ENCODE data around the gene PCID2. TPM values are rescaled to one million over a fixed set of nuclear protein-coding genes. Genes with fewer than 3 reads are reported as not detected.

Gene PCID2
- total and polyA plus RNA-seq, 5 donors, result 42.0 to 55.1 (median 44.1) TPM

DNA sequence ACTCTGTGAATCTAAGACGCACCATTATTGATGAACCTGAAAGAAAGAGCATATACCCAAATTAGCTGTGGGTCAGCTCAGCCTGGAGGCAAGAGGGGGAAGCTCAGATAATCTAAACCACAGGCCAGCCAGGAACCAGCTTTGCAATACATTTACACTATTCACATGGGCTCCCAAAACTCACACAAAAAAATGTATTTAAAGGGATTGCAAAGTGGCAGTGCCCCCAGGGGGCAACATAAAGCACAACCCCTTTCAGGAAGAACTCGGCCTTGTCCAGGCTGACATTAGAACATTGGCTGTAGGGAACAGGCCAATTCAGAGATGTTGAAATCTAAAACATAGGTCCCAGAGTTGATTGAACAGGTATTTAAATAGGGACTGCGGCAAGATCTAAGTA is 53.3 kb downstream of the PCID2 start:
- ATAC-seq, result no peak
- Histone ChIP-seq H3K27ac (ENCODE audit: low read length) (no peak overlapping the region), H3K4me1 (ENCODE audit: control insufficient read depth, insufficient read depth, low read length) (no peaks in the 10 kb centered on the region), H3K9me3 (ENCODE audit: control insufficient read depth, low read length) (no peaks in the 10 kb centered on the region), H3K4me3 (ENCODE audit: low read length) (no peak overlapping the region), H3K27me3 (ENCODE audit: control insufficient read depth, insufficient read depth) (no peaks in the 10 kb centered on the region)
- DNase-seq, result no peak
- intact Hi-C loops (cut with DNase I), result no loop called here
- whole genome bisulfite sequencing, result 78% methylated on average over 3 of the region's 3 CpGs

DNA sequence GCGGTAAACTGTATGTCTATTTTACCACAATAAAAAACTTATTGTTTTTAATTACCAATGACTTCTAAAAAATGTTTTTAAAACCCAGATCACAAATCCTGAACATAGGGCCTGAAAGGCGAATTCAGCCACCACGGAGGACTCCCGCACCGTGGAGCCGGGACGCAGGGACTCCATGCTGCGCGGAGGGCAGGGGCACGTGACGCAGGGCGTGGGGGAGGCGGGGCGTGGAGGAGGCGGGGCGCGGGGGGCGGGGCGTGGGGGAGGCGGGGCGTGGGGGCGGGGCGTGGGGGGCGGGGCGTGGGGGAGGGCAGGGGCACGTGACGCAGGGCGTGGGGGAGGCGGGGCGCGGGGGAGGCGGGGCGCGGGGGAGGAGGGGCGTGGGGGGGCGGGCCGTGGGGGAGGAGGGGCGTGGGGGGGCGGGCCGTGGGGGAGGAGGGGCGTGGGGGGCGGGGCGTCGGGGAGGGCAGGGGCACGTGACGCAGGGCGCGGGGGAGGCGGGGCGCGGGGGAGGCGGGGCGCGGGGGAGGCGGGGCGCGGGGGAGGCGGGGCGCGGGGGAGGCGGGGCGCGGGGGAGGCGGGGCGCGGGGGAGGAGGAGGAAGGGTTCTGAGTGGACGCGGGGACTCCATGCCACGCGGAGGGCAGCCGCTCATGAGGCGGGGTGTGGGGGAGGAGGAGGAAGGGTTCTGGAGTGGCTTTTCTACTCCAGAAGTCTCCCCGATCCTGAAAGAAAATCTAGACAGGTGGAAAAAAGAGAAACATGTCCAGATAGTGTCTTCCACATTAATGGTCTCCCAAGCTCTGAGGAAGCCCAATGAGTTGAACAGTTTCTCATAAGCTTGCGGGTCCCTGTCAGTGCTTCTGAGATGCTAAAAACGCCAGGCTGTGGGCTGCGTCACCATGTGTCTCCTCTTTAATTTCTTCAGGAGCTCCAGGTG is 54.4 kb downstream of the PCID2 start:
- 4% methylated on average over 41 of the region's 76 CpGs for WGBS
- Histone ChIP-seq H3K27ac (ENCODE audit: low read length) (peak overlapping the region; percentile 70), H3K27me3 (ENCODE audit: control insufficient read depth, insufficient read depth) (no peaks in the 10 kb centered on the region), H3K4me1 (ENCODE audit: control insufficient read depth, insufficient read depth, low read length) (no peaks in the 10 kb centered on the region), H3K9me3 (ENCODE audit: control insufficient read depth, low read length) (no peaks in the 10 kb centered on the region), H3K4me3 (ENCODE audit: low read length) (peak overlapping the region; percentile 17)
- intact Hi-C loops (cut with DNase I), result no loop called here
- peak; percentile 80 to 84 for ATAC-seq
- peak; percentile 86 to 95 (median 93) for DNase-seq

- ATAC-seq, result peak; percentile 59 to 68
- H3K27me3 ChIP-seq (ENCODE audit: control insufficient read depth, insufficient read depth), result no peaks in the 10 kb centered on the region
- peak; percentile 62 to 86 (median 85) for DNase-seq
- peak overlapping the region; percentile 11 for H3K4me3 ChIP-seq (ENCODE audit: low read length)
- intact Hi-C loops (cut with DNase I), result no loop called here
- no peaks in the 10 kb centered on the region for H3K9me3 ChIP-seq (ENCODE audit: control insufficient read depth, low read length)
- 18% methylated on average over 60 of the region's 60 CpGs for WGBS
- H3K27ac ChIP-seq (ENCODE audit: low read length), result peak overlapping the region; percentile 70
- no peaks in the 10 kb centered on the region for H3K4me1 ChIP-seq (ENCODE audit: control insufficient read depth, insufficient read depth, low read length)
Observed at GRCh38 chr13:113152984-113153809, 55.3 kb downstream of the PCID2 start.

GRCh38 chr13:113152691-113152983 is 55.8 kb downstream of the PCID2 start:
- ATAC-seq (no peak), DNase-seq (no peak)
- WGBS, result 48% methylated on average over 2 of the region's 2 CpGs
- Histone ChIP-seq H3K4me1 (ENCODE audit: control insufficient read depth, insufficient read depth, low read length) (no peaks in the 10 kb centered on the region), H3K9me3 (ENCODE audit: control insufficient read depth, low read length) (no peaks in the 10 kb centered on the region), H3K4me3 (ENCODE audit: low read length) (peak overlapping the region; percentile 11), H3K27me3 (ENCODE audit: control insufficient read depth, insufficient read depth) (no peaks in the 10 kb centered on the region), H3K27ac (ENCODE audit: low read length) (peak overlapping the region; percentile 70)
- intact Hi-C loops (cut with DNase I), result no loop called here

DNA sequence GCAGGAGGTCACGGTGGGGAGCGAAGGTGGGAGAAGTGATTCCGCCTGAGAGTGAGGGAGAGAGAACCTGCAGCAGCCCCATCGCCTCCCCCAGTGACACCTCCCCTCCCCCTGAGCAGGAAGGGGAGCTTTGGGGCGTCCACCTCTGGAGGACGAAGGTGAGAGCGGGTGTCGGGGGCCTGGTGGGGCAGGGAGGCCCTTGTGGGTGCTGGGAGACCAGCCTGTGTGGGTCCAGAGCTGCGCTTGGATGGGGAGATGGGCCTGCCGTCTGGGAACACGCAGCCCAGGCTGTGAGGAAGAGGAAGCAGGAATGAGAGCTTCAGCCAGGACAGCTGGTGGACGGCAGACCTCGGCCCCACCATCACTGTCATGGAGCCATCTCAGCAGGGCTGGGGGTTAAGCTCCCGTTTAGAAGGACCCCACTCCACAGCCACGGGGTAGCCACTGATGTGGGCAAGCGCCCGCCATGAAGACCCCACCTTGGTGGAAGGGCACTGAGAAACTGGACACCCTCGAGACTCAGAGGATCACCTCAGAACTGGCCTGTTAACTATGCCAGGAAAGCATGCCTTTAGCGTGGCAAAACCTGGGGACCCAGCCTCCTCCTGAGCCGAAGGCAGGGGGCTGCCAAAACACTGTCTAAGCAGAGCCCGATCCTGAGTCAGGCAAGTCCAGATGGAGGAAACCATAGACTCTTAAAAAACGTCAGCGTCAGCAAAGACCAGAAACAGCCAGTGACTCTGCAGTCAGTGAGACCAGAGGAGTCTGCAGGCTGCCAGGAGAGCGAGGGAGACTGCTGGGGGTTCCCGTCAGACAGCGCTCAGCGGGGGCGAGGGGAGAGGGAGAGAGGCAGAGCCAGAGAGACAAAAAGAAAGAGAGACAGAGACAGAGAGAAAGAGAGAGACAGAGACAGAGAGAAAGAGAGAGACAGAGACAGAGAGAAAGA is 56.5 kb downstream of the PCID2 start:
- Histone ChIP-seq H3K27ac (ENCODE audit: low read length) (no peak overlapping the region), H3K27me3 (ENCODE audit: control insufficient read depth, insufficient read depth) (no peaks in the 10 kb centered on the region), H3K4me3 (ENCODE audit: low read length) (peak overlapping the region; percentile 19), H3K9me3 (ENCODE audit: control insufficient read depth, low read length) (no peaks in the 10 kb centered on the region), H3K4me1 (ENCODE audit: control insufficient read depth, insufficient read depth, low read length) (no peaks in the 10 kb centered on the region)
- ATAC-seq (peak; percentile 4 to 20), DNase-seq (peak in 1 of 3 donors; percentile 69)
- intact Hi-C loops (cut with DNase I), result no loop called here
- 60% methylated on average over 28 of the region's 28 CpGs for WGBS

GRCh38 chr13:113150550-113151365 is 57.7 kb downstream of the PCID2 start:
- ATAC-seq (no peak), DNase-seq (no peak)
- H3K9me3 ChIP-seq (ENCODE audit: control insufficient read depth, low read length), result no peaks in the 10 kb centered on the region
- H3K27ac ChIP-seq (ENCODE audit: low read length), result no peak overlapping the region
- H3K4me1 ChIP-seq (ENCODE audit: control insufficient read depth, insufficient read depth, low read length), result no peaks in the 10 kb centered on the region
- H3K27me3 ChIP-seq (ENCODE audit: control insufficient read depth, insufficient read depth), result no peaks in the 10 kb centered on the region
- H3K4me3 ChIP-seq (ENCODE audit: low read length), result no peak overlapping the region
- intact Hi-C loops (cut with DNase I), result no loop called here
- WGBS, result 89% methylated on average over 31 of the region's 31 CpGs

DNA sequence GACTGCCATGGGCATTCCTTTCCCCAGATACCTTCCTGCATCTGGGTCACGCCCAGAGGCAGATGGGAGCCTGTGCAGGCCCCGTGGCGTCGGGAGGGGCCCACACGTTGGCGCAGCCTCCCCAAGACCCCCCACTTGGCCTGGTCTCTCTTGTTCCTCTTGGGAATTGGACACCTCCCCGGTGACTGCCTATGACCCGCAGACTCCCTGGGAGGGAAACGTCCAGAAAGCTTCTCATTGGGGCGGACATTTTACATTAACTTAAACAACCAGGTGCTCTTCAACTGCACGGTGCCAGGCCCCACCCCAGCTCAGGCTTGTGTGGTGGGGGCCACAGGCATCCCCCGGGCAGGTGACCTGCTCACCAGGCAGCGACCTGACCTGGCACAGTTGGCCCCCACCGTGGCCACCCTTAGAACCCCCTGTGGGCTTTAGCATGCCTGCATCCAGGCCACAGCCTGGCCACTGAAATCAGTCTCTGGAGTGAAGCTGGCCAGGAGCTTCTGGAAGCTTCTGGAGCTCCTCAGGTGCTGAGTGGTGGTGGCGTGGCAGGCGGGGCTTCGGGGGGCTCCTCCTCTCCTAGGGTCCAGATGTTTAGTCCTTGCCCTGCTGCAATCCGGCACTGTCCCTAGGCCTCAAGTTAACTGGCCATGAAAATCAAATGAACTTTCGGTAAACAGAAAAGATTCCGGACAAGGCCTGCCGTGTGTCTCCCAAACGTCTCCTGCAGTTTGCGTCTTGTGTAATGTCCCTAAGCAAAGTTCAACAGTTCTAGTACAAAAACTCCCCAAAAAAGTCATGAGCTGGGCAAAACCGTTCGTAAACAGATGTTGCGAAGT is 58.5 kb downstream of the PCID2 start:
- intact Hi-C loops (cut with DNase I), result no loop called here
- no peak overlapping the region for H3K4me3 ChIP-seq (ENCODE audit: low read length)
- ATAC-seq (no peak), DNase-seq (no peak)
- no peak overlapping the region for H3K27ac ChIP-seq (ENCODE audit: low read length)
- H3K9me3 ChIP-seq (ENCODE audit: control insufficient read depth, low read length), result no peaks in the 10 kb centered on the region
- H3K4me1 ChIP-seq (ENCODE audit: control insufficient read depth, insufficient read depth, low read length), result no peaks in the 10 kb centered on the region
- 89% methylated on average over 26 of the region's 26 CpGs for WGBS
- H3K27me3 ChIP-seq (ENCODE audit: control insufficient read depth, insufficient read depth), result no peaks in the 10 kb centered on the region

DNA sequence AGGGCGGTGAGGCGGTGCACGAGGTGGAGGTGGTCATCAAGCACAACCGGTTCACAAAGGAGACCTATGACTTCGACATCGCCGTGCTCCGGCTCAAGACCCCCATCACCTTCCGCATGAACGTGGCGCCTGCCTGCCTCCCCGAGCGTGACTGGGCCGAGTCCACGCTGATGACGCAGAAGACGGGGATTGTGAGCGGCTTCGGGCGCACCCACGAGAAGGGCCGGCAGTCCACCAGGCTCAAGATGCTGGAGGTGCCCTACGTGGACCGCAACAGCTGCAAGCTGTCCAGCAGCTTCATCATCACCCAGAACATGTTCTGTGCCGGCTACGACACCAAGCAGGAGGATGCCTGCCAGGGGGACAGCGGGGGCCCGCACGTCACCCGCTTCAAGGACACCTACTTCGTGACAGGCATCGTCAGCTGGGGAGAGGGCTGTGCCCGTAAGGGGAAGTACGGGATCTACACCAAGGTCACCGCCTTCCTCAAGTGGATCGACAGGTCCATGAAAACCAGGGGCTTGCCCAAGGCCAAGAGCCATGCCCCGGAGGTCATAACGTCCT is 59.4 kb downstream of the PCID2 start:
- Histone ChIP-seq H3K4me3 (ENCODE audit: low read length) (no peak overlapping the region), H3K27ac (ENCODE audit: low read length) (no peak overlapping the region), H3K9me3 (ENCODE audit: control insufficient read depth, low read length) (no peaks in the 10 kb centered on the region), H3K27me3 (ENCODE audit: control insufficient read depth, insufficient read depth) (no peaks in the 10 kb centered on the region), H3K4me1 (ENCODE audit: control insufficient read depth, insufficient read depth, low read length) (no peaks in the 10 kb centered on the region)
- DNase-seq (no peak), ATAC-seq (no peak)
- 94% methylated on average over 38 of the region's 38 CpGs for WGBS
- intact Hi-C loops (cut with DNase I), result no loop called here

DNA sequence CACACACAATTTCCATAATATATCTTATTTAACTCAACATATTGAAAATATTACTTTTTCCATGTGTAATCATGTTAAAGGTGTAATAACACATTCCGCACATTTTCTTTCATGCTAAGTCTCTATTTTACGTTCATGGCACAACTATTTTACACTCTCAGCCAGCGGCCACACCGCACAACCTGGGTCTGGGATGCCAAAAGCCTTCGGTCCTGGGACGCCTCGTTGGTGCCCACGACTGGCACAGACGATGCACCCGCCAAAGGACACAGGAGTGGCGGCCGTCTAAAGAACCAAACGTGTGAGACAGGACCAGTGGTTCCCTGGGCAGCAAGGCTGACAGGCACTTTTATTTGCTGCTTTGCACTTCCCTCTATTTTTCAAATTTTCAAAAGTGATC is 60.1 kb downstream of the PCID2 start:
- WGBS, result 93% methylated on average over 13 of the region's 13 CpGs
- H3K27ac ChIP-seq (ENCODE audit: low read length), result no peak overlapping the region
- DNase-seq, result no peak

More for the DNA sequence above, 60.1 kb downstream of the PCID2 start:
- no peaks in the 10 kb centered on the region for H3K27me3 ChIP-seq (ENCODE audit: control insufficient read depth, insufficient read depth)
- no peaks in the 10 kb centered on the region for H3K4me1 ChIP-seq (ENCODE audit: control insufficient read depth, insufficient read depth, low read length)
- H3K4me3 ChIP-seq (ENCODE audit: low read length), result no peak overlapping the region
- H3K9me3 ChIP-seq (ENCODE audit: control insufficient read depth, low read length), result no peaks in the 10 kb centered on the region
- intact Hi-C loops (cut with DNase I), result no loop called here
- no peak for ATAC-seq
